ENCODE results near the gene TM9SF1.

DNA sequence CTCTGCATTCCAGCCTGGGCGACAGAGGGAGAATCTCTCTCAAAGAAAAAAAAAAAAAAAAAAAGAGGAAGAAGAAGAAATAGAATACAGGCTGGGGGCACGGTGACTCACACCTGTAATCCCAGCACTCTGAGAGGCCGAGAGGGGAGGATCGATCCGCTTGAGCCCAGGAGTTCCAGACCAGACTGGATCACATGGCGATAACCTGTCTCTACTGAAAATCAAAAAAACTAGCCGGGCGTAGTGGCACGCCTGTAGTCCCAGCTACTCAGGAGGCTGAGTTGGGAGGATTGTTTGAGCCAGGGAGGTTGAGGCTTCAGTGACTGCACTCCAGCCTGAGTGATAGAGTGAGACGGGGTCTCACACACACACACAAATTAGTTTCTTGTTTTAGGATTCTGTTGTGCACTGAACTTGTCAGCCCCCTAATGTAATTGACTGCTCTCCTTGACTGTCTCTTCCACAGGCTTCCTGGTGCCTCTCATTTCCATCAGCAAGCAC lies 48.1 kb upstream of the TM9SF1 start:
- no peak for TF ChIP-seq POLR2A (IDR thresholded peaks at IDR 0.05; ENCODE audit: low read depth)
- TF ChIP-seq, protein P1, sequence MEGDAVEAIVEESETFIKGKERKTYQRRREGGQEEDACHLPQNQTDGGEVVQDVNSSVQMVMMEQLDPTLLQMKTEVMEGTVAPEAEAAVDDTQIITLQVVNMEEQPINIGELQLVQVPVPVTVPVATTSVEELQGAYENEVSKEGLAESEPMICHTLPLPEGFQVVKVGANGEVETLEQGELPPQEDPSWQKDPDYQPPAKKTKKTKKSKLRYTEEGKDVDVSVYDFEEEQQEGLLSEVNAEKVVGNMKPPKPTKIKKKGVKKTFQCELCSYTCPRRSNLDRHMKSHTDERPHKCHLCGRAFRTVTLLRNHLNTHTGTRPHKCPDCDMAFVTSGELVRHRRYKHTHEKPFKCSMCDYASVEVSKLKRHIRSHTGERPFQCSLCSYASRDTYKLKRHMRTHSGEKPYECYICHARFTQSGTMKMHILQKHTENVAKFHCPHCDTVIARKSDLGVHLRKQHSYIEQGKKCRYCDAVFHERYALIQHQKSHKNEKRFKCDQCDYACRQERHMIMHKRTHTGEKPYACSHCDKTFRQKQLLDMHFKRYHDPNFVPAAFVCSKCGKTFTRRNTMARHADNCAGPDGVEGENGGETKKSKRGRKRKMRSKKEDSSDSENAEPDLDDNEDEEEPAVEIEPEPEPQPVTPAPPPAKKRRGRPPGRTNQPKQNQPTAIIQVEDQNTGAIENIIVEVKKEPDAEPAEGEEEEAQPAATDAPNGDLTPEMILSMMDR (IDR thresholded peaks at IDR 0.05), result no peak

All from esophagus muscularis mucosa (tissue), 3 donors.